BJ (cell line): ENCODE measurements around the gene PTPRU. TPM values are rescaled to one million over a fixed set of nuclear protein-coding genes. Genes with fewer than 3 reads are reported as not detected.

Experiments
- CTCF ChIA-PET: fragments of 350-600 bp; formaldehyde crosslinking; extraction: SDS; loops from one replicate; lab custom pipeline; 2021; ENCODE audit warnings: antibody characterized with exemption, inconsistent platforms; lab: Yijun Ruan, JAX
- POLR2A ChIA-PET: fragments of 300-600 bp; sonication (Branson Sonifier 250); formaldehyde crosslinking; extraction: SDS; loops from one replicate; lab custom pipeline; 2021; ENCODE audit warnings: antibody characterized with exemption; lab: Charles Lee
- DNase-seq: peaks from one replicate; pipeline ENCODE4 v3.0.0-alpha.2; 2011; ENCODE audit warnings: low read depth
- H3K27me3 ChIP-seq: 2 replicates; pipeline ENCODE4 v1.6.0; 2011; ENCODE audit warnings: low read length; ENCODE audit not compliant: control insufficient read depth, insufficient read depth
- H3K36me3 ChIP-seq: 2 replicates; pipeline ENCODE4 v1.5.1; 2011; ENCODE audit warnings: low read length; ENCODE audit not compliant: control insufficient read depth, insufficient read depth
- H3K4me3 ChIP-seq: 2 replicates; pipeline ENCODE4 v1.5.1; 2011; ENCODE audit warnings: low read depth, mild to moderate bottlenecking, control low read depth, low read length
- polyA plus RNA-seq: library from polyadenylated mRNA; depleted of rRNA; stranded (reverse); fragments of >200 nt; gene quantifications from 2 replicates; pipeline ENCODE4 v1.2.3, GENCODE V29; 2011
- TF ChIP-seq, protein P1 (sequence below): IDR thresholded peaks from 2 replicates; pipeline ENCODE4 v1.5.1; 2011; ENCODE audit warnings: low read depth, mild to moderate bottlenecking, control low read depth, inconsistent platforms, low read length, moderate library complexity; ENCODE audit not compliant: insufficient read depth

PTPRU gene
- polyA plus RNA-seq, 1 experiment: 19.8 TPM

DNA sequence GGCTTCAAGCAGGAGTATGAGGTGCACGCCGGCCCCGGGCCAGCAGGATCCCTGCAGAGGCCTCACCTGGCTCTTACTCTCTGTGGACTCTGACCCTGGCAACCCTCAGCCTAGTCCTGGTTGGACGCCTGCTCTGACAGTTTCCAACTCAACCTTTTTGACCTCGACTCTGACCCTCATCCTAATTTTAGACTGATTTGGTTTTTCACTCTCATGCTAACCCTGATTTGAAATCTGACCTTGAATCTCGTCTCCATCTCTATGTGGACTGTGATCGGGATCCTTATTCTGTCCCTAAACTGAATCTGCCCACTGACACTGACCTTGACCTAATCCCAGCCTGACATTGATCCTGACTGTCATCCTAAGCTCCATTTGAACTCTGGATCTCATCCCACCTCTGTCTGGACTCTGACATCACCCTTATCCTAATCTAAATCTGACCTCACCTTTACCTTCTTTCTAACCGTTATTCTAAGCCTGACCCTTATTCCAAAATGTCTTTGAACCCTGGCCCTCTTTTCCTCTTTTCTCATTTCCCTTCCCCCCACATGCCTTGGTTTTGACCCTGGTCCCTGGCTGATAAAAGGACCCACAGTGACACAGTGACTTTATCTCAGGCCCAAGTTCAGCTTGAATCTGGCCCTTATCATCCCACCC is 67.8 kb downstream of the PTPRU start:
- TF ChIP-seq, protein P1, sequence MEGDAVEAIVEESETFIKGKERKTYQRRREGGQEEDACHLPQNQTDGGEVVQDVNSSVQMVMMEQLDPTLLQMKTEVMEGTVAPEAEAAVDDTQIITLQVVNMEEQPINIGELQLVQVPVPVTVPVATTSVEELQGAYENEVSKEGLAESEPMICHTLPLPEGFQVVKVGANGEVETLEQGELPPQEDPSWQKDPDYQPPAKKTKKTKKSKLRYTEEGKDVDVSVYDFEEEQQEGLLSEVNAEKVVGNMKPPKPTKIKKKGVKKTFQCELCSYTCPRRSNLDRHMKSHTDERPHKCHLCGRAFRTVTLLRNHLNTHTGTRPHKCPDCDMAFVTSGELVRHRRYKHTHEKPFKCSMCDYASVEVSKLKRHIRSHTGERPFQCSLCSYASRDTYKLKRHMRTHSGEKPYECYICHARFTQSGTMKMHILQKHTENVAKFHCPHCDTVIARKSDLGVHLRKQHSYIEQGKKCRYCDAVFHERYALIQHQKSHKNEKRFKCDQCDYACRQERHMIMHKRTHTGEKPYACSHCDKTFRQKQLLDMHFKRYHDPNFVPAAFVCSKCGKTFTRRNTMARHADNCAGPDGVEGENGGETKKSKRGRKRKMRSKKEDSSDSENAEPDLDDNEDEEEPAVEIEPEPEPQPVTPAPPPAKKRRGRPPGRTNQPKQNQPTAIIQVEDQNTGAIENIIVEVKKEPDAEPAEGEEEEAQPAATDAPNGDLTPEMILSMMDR: no peak
- CTCF ChIA-PET: no interaction called here
- Histone ChIP-seq H3K27me3 (no peaks in the 10 kb centered on the region), H3K36me3 (peaks cover 11% of the 10 kb centered on the region), H3K4me3 (no peak overlapping the region)
- POLR2A ChIA-PET: no interaction called here
- no peak for DNase-seq

DNA sequence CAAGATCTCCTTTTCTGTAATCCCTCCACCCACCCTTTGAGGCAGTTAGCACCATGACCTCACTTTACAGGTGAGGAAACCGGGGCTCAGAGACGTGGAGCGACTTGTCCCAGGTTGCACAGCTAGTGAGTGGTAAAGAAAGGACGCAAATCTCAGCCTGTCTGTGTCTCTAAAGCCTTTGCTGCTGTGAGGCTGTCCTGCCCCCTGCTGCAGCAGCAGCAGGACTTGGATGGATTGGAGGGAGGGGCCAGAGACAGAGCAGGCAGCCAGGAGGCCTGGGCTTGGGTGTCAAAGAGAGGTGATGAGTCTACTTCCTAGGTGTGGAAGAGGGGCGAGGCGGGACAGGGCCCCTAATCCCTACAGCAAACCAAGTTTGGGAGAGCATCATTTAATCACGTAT is 69.6 kb downstream of the PTPRU start:
- TF ChIP-seq, protein P1: no peak
- DNase-seq: no peak
- Histone ChIP-seq H3K27me3 (no peaks in the 10 kb centered on the region), H3K36me3 (peaks cover 9% of the 10 kb centered on the region), H3K4me3 (no peak overlapping the region)
- ChIA-PET CTCF (interaction anchor here (1.7 kb wide), 1 partner anchor 16 kb away, joined by 3 read pairs; no protein-coding TSS in a partner anchor), POLR2A (no interaction called here)

DNA sequence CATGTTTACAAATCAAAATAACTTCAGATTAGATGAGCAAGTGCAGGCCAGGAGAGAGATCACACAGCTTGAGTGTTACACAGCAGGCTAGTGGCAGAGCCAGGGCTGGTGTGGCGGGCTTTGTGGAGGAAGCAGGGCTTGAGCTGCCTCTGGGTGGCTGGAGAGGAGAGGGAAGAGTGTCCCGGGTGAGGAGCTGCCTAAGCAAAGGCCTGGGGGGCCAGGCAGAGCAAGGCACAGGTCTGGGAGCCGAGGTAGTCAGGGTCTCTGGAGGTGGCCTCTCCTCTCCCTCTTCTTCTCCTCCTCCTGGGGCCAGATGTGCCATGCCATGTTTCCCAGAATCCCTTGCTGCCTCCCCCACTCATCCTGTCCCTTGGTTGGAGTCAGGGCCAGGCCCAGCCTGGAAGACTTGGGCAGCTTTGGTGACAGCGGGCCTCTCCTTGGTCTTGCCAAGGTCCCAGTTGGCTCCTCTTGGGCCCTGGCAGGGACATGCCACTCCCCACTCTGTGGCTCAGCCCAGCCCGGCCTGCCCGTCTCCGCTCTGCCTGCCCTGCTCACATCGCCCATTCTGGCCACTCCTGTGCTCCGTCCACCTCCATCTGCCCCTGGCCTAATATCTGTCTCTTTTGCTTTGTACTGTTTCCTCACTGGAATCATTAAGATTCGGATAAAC is 70.3 kb downstream of the PTPRU start:
- Histone ChIP-seq H3K4me3 (no peak overlapping the region), H3K36me3 (peaks cover 9% of the 10 kb centered on the region), H3K27me3 (no peaks in the 10 kb centered on the region)
- DNase-seq: no peak
- POLR2A ChIA-PET: no interaction called here
- TF ChIP-seq, protein P1: no peak
- CTCF ChIA-PET: interaction anchor here (1.7 kb wide), 1 partner anchor 16 kb away, joined by 3 read pairs; no protein-coding TSS in a partner anchor

DNA sequence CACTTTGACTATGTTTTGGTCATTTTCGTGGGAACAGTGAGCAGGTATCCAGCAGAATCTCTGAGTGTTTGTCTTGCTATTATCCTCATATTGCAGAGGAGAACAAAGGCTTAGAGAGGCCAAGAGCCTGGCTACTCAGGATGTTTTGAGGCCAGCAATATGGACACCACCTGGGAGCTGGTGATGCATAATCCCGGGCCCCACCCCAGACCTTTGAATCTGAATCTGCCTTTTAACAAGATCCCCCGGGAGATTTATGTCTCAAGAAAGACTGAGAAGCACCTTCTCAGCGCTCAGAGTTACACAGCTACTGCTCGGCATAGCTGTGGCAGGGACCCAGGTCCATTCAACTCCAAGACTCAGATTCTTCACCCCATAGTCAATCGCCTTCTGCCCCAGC is 72.8 kb downstream of the PTPRU start:
- Histone ChIP-seq H3K4me3 (no peak overlapping the region), H3K36me3 (peaks cover 8% of the 10 kb centered on the region), H3K27me3 (no peaks in the 10 kb centered on the region)
- ChIA-PET CTCF (interaction anchor here (1.0 kb wide), 1 partner anchor 34 kb away, joined by 3 read pairs; no protein-coding TSS in a partner anchor), POLR2A (no interaction called here)
- DNase-seq: no peak
- TF ChIP-seq, protein P1: no peak

DNA sequence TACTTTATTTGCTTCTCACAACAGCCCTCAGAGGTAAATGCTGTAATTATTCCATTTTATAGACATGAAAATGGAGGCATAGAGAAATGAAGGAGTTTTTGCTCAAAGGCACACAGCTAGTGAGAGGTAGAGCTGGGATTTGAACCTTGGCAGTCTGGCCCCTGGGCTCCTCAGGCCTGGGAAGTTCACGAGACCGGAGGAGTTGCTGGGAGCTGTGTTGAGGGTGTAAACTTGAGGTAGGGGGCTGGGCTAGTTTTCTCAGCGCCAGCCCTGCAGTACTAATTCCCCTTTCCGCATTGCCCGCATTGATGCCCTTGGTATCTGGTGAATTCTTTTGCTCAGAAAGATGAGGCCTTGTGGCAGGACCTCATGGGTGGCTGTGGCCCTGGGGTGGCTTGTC is 73.3 kb downstream of the PTPRU start:
- ChIA-PET POLR2A (no interaction called here), CTCF (interaction anchor here (1.0 kb wide), 2 partner anchors 32 to 33 kb away, joined by 3 read pairs; no protein-coding TSS in a partner anchor)
- DNase-seq: no peak
- H3K36me3 ChIP-seq: peaks cover 7% of the 10 kb centered on the region
- TF ChIP-seq, protein P1: no peak
- no peak overlapping the region for H3K4me3 ChIP-seq
- no peaks in the 10 kb centered on the region for H3K27me3 ChIP-seq
